Measurements from ENCODE around the gene CCDC150. TPM values are rescaled to one million over a fixed set of nuclear protein-coding genes. Genes with fewer than 3 reads are reported as not detected.

Gene CCDC150
- total RNA-seq, 1 experiment from 2014 or later, result 19.0 TPM

- TF ChIP-seq SIN3A (IDR thresholded peaks at IDR 0.05; ENCODE audit: borderline replicate concordance, insufficient read depth, low read depth, low read length) (no peak), CTCF (IDR thresholded peaks at IDR 0.05) (no peak), POLR2AphosphoS5 (IDR thresholded peaks at IDR 0.05; ENCODE audit: low read depth, low read length) (no peak), REST (IDR thresholded peaks at IDR 0.05; ENCODE audit: insufficient read depth in 1 of 2, low read depth in 2 of 2, low read length in 1 of 2) (no peak), TCF7L2 (IDR thresholded peaks at IDR 0.05; ENCODE audit: low read depth, low read length) (no peak)
- DNase-seq (ENCODE audit: low read depth, low spot score) (no peak), ATAC-seq (no peak)
- ChIA-PET POLR2A (no interaction called here), CTCF (no interaction called here)
- in situ Hi-C loops (cut with HindIII; ENCODE audit: low pct_unique_long_range_greater_than_20kb, low sequenced_read_pairs) (no loop called here), intact Hi-C loops (cut with micrococcal nuclease; ENCODE audit: unreplicated experiment) (loop anchor here (10.0 kb wide), 1 partner anchor 161 kb away; no protein-coding TSS in a partner anchor)
- Histone ChIP-seq H3K9me3 (ENCODE audit: control insufficient read depth, insufficient read depth, low read depth, low read length) (no peaks in the 10 kb centered on the region), H3K27me3 (ENCODE audit: control insufficient read depth, insufficient read depth, low read length) (no peaks in the 10 kb centered on the region; the same call in 1 of the 2 replicates), H3K4me1 (ENCODE audit: control insufficient read depth, insufficient read depth, low read length) (peaks cover 25% of the 10 kb centered on the region), H3K4me3 (ENCODE audit: low read depth in 2 of 2, low read length in 2 of 2) (no peak overlapping the region), H3K36me3 (ENCODE audit: control insufficient read depth, insufficient read depth, low read length) (no peaks in the 10 kb centered on the region), H3K27ac (ENCODE audit: low read length) (peak overlapping the region; percentile 66; the same call in 1 of the 2 replicates)
- BruUV-seq (replicated peaks), result no TSS peak
Observed at GRCh38 chr2:196594158-196594557, 45.4 kb upstream of the CCDC150 start.

DNA sequence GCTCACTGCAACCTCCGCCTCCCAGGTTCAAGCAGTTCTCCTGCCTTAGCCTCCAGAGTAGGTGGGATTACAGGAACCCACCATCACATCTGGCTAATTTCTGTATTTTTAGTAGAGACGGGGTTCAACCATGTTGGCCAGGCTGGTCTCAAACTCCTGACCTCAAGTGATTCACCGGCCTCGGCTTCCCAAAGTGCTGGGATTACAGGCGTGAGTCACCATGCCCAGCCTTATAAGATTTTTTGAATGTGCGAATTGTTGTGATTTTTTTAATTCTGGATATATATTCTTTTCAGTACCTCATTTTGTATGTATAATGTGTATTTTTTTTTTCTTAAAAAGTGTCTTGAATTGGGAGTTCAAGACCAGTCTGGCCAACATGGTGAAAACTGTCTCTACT, 42.0 kb upstream of the CCDC150 start:
- DNase-seq (ENCODE audit: low read depth, low spot score) (no peak), ATAC-seq (no peak)
- ChIA-PET CTCF (no interaction called here), POLR2A (no interaction called here)
- Histone ChIP-seq H3K4me1 (ENCODE audit: control insufficient read depth, insufficient read depth, low read length) (peaks cover 10% of the 10 kb centered on the region; the same call in 1 of the 2 replicates), H3K36me3 (ENCODE audit: control insufficient read depth, insufficient read depth, low read length) (no peaks in the 10 kb centered on the region), H3K4me3 (ENCODE audit: low read depth in 2 of 2, low read length in 2 of 2) (no peak overlapping the region), H3K27me3 (ENCODE audit: control insufficient read depth, insufficient read depth, low read length) (no peaks in the 10 kb centered on the region; the same call in 1 of the 2 replicates), H3K9me3 (ENCODE audit: control insufficient read depth, insufficient read depth, low read depth, low read length) (no peaks in the 10 kb centered on the region), H3K27ac (ENCODE audit: low read length) (no peak overlapping the region)
- BruUV-seq (replicated peaks), result no TSS peak
- in situ Hi-C loops (cut with HindIII; ENCODE audit: low pct_unique_long_range_greater_than_20kb, low sequenced_read_pairs), result no loop called here
- intact Hi-C loops (cut with micrococcal nuclease; ENCODE audit: unreplicated experiment), result loop anchor here (10.0 kb wide), 1 partner anchor 157 kb away; no protein-coding TSS in a partner anchor
- TF ChIP-seq SIN3A (IDR thresholded peaks at IDR 0.05; ENCODE audit: borderline replicate concordance, insufficient read depth, low read depth, low read length), result no peak
- TF ChIP-seq POLR2AphosphoS5 (IDR thresholded peaks at IDR 0.05; ENCODE audit: low read depth, low read length), result no peak
- TF ChIP-seq TCF7L2 (IDR thresholded peaks at IDR 0.05; ENCODE audit: low read depth, low read length), result no peak
- no peak for TF ChIP-seq CTCF (IDR thresholded peaks at IDR 0.05)
- TF ChIP-seq REST (IDR thresholded peaks at IDR 0.05; ENCODE audit: insufficient read depth in 1 of 2, low read depth in 2 of 2, low read length in 1 of 2), result no peak

All from Panc1 (cell line).